Transverse colon (tissue), 4 donors: Measurements from ENCODE around the gene STK32B. TPM values are rescaled to one million over a fixed set of nuclear protein-coding genes. Genes with fewer than 3 reads are reported as not detected.

ENCODE experiments used
- DNase-seq: peaks from one replicate; pipeline ENCODE4 v3.0.0-alpha.2; 2019
- H3K27ac ChIP-seq, 4 donors: fragments of 200-600 bp; sonication (generic); 2 replicates each; pipeline ENCODE4 v1.5.1; 2016 to 2018; ENCODE audit warnings: inconsistent platforms in 4 of 4
- H3K27me3 ChIP-seq: fragments of 200-600 bp; sonication (generic); 2 replicates; pipeline ENCODE4 v1.5.1; 2017; ENCODE audit warnings: inconsistent platforms
- H3K36me3 ChIP-seq, 4 donors: fragments of 200-600 bp; sonication (generic); 2 replicates each; pipeline ENCODE4 v1.5.1; 2017 to 2019; ENCODE audit warnings: inconsistent platforms in 4 of 4
- H3K4me1 ChIP-seq, 4 donors: fragments of 200-600 bp; sonication (generic); 2 replicates each; pipeline ENCODE4 v1.5.1; 2017 to 2020; ENCODE audit warnings: inconsistent platforms in 4 of 4
- H3K4me3 ChIP-seq, 4 donors: fragments of 200-600 bp; sonication (generic); 1 replicate in 1 of 4; 2 replicates in 3 of 4; pipeline versions ENCODE4 v1.5.1 to v1.6.1; 2017 to 2019; ENCODE audit warnings: inconsistent platforms in 4 of 4
- H3K9me3 ChIP-seq, 2 donors: fragments of 200-600 bp; sonication (generic); 2 replicates each; pipeline ENCODE4 v1.5.1; 2017 to 2019; ENCODE audit warnings: inconsistent platforms in 2 of 2
- EP300 ChIP-seq: sonication (generic); formaldehyde crosslinking; IDR thresholded peaks from one replicate; pipeline ENCODE4 v1.6.1; 2017; ENCODE audit warnings: antibody characterized with exemption, low read depth
- POLR2A ChIP-seq: fragments of 450-650 bp; IDR thresholded peaks from one replicate; pipeline ENCODE4 v1.6.1; 2016; ENCODE audit warnings: antibody characterized with exemption, mild to moderate bottlenecking, moderate library complexity
- POLR2AphosphoS5 ChIP-seq, 3 donors: sonication (generic); formaldehyde crosslinking; IDR thresholded peaks; one replicate each; pipeline ENCODE4 v1.6.1; 2016; ENCODE audit warnings: antibody characterized with exemption in 3 of 3
- WGBS, 2 donors: methylation state at CpG; one replicate each; pipeline ENCODE4 v1.1.5; 2018; ENCODE audit warnings: low coverage in 1 of 2; 5-methylcytosine and 5-hydroxymethylcytosine counted together
- in situ Hi-C, 4 donors: fragments of 200-750 bp; cut with MboI; loops; one replicate each; pipeline versions ENCODE4 v1.15.0 to v1.15.1; 2017; ENCODE audit warnings: low sequenced_read_pairs in 3 of 4, low pct_ligation_motif_present in 1 of 4, low pct_unique_long_range_greater_than_20kb in 1 of 4
- intact Hi-C: fragments of 100-400 bp; cut with DNase I; formaldehyde crosslinking; loops from one replicate; pipeline ENCODE4 v1.15.1; 2023; ENCODE audit warnings: low total_unique reads
- total RNA-seq, 4 donors: library from RNA; depleted of rRNA; stranded (reverse); fragments of >200 nt; gene quantifications; one replicate each; pipeline ENCODE4 v1.1.0, GENCODE V29; 2016
- TF ChIP-seq, protein P1 (sequence below), 5 experiments: fragments of 200-600 bp in 3 of 5; fragments of 450-650 bp in 2 of 5; sonication (generic) in 3 of 5; IDR thresholded peaks; 1 replicate in 2 of 5; 2 replicates in 3 of 5; pipeline ENCODE4 v1.5.1; 2016 to 2017; ENCODE audit warnings: antibody characterized with exemption in 5 of 5, inconsistent platforms in 3 of 5, mild to moderate bottlenecking in 2 of 5, moderate library complexity in 1 of 5

STK32B gene
- total RNA-seq, 4 donors from 2014 or later: 0.37 to 1.1 (median 0.64) TPM

DNA sequence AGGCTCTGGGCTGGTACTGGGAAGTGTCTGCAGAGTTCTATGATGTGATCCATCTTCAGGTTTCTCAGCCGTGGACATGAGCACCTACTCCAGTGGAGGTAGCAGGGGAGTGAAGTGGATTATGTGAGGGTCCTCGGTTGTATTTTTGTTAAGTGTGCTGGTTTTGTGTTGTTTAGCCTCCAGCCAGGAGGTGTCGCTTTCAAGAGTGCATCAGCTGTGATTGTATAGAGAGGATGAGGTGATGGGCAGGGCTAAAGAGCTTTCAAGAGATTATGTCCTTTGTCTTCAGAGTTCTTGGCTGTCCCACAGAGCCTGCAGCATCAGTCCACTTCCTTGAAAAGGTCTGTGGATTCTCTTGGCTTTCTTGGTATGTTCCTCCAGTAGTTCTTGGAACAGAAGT, 256.6 kb downstream of the STK32B start:
- 100% methylated on average over 3 of the region's 3 CpGs; no CpG with 5 or more reads in 1 of the 2 donors for WGBS, 2 donors

DNA sequence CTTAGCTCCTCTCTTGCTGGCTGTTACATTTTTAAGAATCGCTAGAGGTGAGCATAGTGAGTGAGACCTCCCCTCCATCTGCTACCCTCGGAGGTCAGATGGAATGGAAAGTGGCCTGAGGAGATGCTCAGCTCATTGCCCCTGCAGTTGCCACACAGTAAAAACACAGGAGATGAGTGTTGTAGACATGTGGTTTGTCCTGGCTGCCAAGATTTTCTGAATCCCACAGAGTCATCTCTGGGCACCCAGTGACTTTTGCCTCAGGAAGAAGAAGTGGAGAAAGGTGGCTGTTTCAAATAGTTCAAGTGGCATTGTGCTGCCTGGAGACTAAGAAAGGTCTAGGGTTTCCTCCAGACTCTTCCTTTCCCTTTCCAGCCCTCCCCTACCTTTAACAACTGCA, 271.0 kb downstream of the STK32B start:
- no peak for DNase-seq
- in situ Hi-C loops: no loop called here
- Histone ChIP-seq H3K27ac (no peak overlapping the region), H3K4me1 (no peaks in the 10 kb centered on the region), H3K4me3 (no peak overlapping the region), H3K9me3 (no peaks in the 10 kb centered on the region), H3K27me3 (no peaks in the 10 kb centered on the region), H3K36me3 (no peaks in the 10 kb centered on the region)
- no peak for TF ChIP-seq EP300
- no peak for TF ChIP-seq POLR2A
- TF ChIP-seq POLR2AphosphoS5 (IDR thresholded peaks at IDR 0.05): no peak
- TF ChIP-seq, protein P1, sequence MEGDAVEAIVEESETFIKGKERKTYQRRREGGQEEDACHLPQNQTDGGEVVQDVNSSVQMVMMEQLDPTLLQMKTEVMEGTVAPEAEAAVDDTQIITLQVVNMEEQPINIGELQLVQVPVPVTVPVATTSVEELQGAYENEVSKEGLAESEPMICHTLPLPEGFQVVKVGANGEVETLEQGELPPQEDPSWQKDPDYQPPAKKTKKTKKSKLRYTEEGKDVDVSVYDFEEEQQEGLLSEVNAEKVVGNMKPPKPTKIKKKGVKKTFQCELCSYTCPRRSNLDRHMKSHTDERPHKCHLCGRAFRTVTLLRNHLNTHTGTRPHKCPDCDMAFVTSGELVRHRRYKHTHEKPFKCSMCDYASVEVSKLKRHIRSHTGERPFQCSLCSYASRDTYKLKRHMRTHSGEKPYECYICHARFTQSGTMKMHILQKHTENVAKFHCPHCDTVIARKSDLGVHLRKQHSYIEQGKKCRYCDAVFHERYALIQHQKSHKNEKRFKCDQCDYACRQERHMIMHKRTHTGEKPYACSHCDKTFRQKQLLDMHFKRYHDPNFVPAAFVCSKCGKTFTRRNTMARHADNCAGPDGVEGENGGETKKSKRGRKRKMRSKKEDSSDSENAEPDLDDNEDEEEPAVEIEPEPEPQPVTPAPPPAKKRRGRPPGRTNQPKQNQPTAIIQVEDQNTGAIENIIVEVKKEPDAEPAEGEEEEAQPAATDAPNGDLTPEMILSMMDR (IDR thresholded peaks at IDR 0.05): no peak
- 73% methylated on average over 2 of the region's 2 CpGs; no CpG with 5 or more reads in 1 of the 2 donors for WGBS, 2 donors
- intact Hi-C loops: no loop called here

More for the DNA sequence above, 256.6 kb downstream of the STK32B start:
- DNase-seq: no peak
- no peak overlapping the region for H3K4me3 ChIP-seq
- H3K4me1 ChIP-seq: no peaks in the 10 kb centered on the region
- no peaks in the 10 kb centered on the region for H3K9me3 ChIP-seq
- no peaks in the 10 kb centered on the region for H3K36me3 ChIP-seq
- H3K27me3 ChIP-seq: no peaks in the 10 kb centered on the region
- TF ChIP-seq EP300: no peak
- no peak for TF ChIP-seq POLR2A
- TF ChIP-seq, protein P1 (IDR thresholded peaks at IDR 0.05): no peak
- no peak for TF ChIP-seq POLR2AphosphoS5 (IDR thresholded peaks at IDR 0.05)
- no peak overlapping the region for H3K27ac ChIP-seq
- intact Hi-C loops (no loop called here), in situ Hi-C loops (no loop called here)

DNA sequence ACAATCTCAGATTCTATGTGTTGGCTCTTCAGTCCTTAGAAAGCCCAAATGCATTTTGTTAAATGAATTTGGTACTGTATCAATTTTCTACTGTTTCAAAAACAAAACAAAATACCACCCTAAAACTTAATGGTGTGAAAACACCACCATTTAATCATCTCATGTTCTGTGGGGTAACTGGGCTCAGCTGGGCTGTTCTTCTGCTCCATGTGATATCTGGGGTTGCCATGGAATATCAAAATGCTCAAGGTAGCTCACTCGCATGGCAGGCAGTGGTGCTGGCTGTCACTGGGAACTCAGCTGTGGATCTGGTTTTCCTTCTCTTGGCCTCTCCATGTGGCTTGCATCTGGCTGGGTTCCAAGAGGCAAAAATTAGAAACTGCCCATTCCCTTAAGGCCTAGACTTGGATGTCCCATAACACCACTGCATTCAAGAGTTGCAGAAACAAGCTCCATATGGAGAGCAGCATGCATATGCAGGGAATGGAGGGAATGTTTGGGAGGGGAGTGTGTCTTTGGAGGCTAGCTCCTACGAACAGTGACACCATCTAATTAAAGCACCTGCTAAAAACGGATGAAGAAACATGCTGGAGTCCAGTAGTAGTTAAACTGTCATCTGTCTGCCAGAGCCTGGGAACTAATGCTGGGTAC, 279.2 kb downstream of the STK32B start:
- intact Hi-C loops (no loop called here), in situ Hi-C loops (no loop called here)
- no peak overlapping the region for H3K4me3 ChIP-seq
- WGBS, 2 donors: 50 to 75% methylated on average over 1 to 3 of the region's 3 CpGs
- no peaks in the 10 kb centered on the region for H3K27me3 ChIP-seq
- no peak for DNase-seq
- no peaks in the 10 kb centered on the region for H3K4me1 ChIP-seq
- TF ChIP-seq EP300: no peak
- TF ChIP-seq POLR2A: no peak
- TF ChIP-seq, protein P1 (IDR thresholded peaks at IDR 0.05): no peak
- no peak for TF ChIP-seq POLR2AphosphoS5 (IDR thresholded peaks at IDR 0.05)
- no peaks in the 10 kb centered on the region for H3K9me3 ChIP-seq
- no peak overlapping the region for H3K27ac ChIP-seq
- no peaks in the 10 kb centered on the region for H3K36me3 ChIP-seq

DNA sequence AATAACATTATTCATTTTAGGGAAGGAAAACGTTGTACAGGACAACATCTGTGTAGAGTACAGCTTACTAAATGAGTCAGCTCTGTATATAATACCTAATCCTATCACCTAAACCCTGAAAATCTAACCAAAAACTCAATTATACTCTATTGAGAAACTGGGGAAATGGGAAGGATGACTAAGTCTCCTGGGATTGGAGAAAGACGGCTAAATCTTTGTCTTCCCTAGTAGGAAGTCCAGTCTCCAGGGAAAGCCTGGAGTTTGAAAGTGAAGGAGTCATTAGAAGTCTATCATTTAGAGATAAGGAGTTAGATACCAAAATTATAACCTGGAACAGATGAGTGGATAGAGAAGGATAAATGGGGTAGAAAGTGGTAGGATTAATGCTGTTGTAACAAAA, 286.5 kb downstream of the STK32B start:
- TF ChIP-seq POLR2A (no peak), EP300 (no peak), POLR2AphosphoS5 (IDR thresholded peaks at IDR 0.05) (no peak)
- TF ChIP-seq, protein P1 (IDR thresholded peaks at IDR 0.05): no peak
- 35 to 52% methylated on average over 2 of the region's 2 CpGs for WGBS, 2 donors
- Histone ChIP-seq H3K4me1 (no peaks in the 10 kb centered on the region), H3K36me3 (no peaks in the 10 kb centered on the region), H3K4me3 (no peak overlapping the region), H3K27me3 (no peaks in the 10 kb centered on the region), H3K9me3 (no peaks in the 10 kb centered on the region), H3K27ac (no peak overlapping the region)
- intact Hi-C loops (no loop called here), in situ Hi-C loops (no loop called here)
- no peak for DNase-seq
